Measurements from ENCODE around the gene ZBTB26. TPM values are rescaled to one million over a fixed set of nuclear protein-coding genes. Genes with fewer than 3 reads are reported as not detected.

ZBTB26 gene
- total RNA-seq, 2 experiments from 2014 or later = 5.7 to 6.4 TPM

Other genes with a start within 250 kb of the ZBTB26 start
- gene OR1L4, start 207.5 kb downstream of the ZBTB26 start, total RNA-seq = not detected
- not detected for gene OR1L6, start 189.2 kb downstream of the ZBTB26 start, total RNA-seq
- not detected for gene OR5C1, start 142.6 kb downstream of the ZBTB26 start, total RNA-seq
- not detected for gene OR1K1, start 131.4 kb downstream of the ZBTB26 start, total RNA-seq
- 10 to 100 TPM; 19.5 to 19.9 TPM for gene PDCL, start 102.9 kb downstream of the ZBTB26 start, total RNA-seq
- gene RC3H2, start 26.2 kb downstream of the ZBTB26 start, total RNA-seq = 10 to 100 TPM; 30.4 to 31.2 TPM
- gene ZBTB6, start 18.2 kb downstream of the ZBTB26 start, total RNA-seq = 10 to 100 TPM in 1 of 2 experiments, 1 to 10 TPM in 1; 9.7 to 10.5 TPM
- gene RABGAP1, start 9.5 kb upstream of the ZBTB26 start, total RNA-seq = 10 to 100 TPM; 19.1 to 20.7 TPM
- gene GPR21, start 102.2 kb upstream of the ZBTB26 start, total RNA-seq = under 1 TPM in 1 of 2 experiments, not detected in 1; 0.65 TPM

All from activated CD8-positive, alpha-beta memory T cell treated with anti-CD3 and anti-CD28 coated beads for 36 hours (primary cell).